CD4-positive, alpha-beta memory T cell (primary cell): Measurements from ENCODE around the gene CXCL5. TPM values are rescaled to one million over a fixed set of nuclear protein-coding genes. Genes with fewer than 3 reads are reported as not detected.

Experiments
- CTCF ChIA-PET: fragments of 350-600 bp; sonication (Branson Sonifier 250); formaldehyde crosslinking; loops from one replicate; lab custom pipeline; 2021; ENCODE audit warnings: inconsistent platforms; ENCODE audit not compliant: partially characterized antibody; lab: Charles Lee
- POLR2A ChIA-PET: fragments of 350-600 bp; sonication (Branson Sonifier 250); formaldehyde crosslinking; loops from one replicate; lab custom pipeline; 2021; ENCODE audit not compliant: partially characterized antibody; lab: Charles Lee
- DNase-seq, 5 donors: peaks; one replicate each; pipeline versions ENCODE4 v3.0.0 to v3.0.0-alpha.2; 2020 to 2022; ENCODE audit warnings: mixed read lengths in 1 of 5
- H3K27ac ChIP-seq: one replicate; pipeline ENCODE4 v1.7.0; 2013; ENCODE audit warnings: low read depth, low read length
- H3K27me3 ChIP-seq: 2 replicates; pipeline ENCODE4 v1.7.0; 2013; ENCODE audit warnings: mild to moderate bottlenecking, low read length, moderate library complexity; ENCODE audit not compliant: insufficient read depth
- H3K36me3 ChIP-seq: 2 replicates; pipeline ENCODE4 v1.7.0; 2013; ENCODE audit warnings: mild to moderate bottlenecking, low read length, moderate library complexity; ENCODE audit not compliant: insufficient read depth
- H3K4me1 ChIP-seq: 2 replicates; pipeline ENCODE4 v1.7.0; 2013; ENCODE audit warnings: mild to moderate bottlenecking, low read length, moderate library complexity; ENCODE audit not compliant: insufficient read depth
- H3K4me3 ChIP-seq, 2 donors: one replicate each; pipeline ENCODE4 v1.7.0; 2013; ENCODE audit warnings: low read length in 2 of 2, mild to moderate bottlenecking in 1 of 2
- H3K9me3 ChIP-seq, 2 donors: one replicate each; pipeline ENCODE4 v1.7.0; 2013; ENCODE audit warnings: low read length in 2 of 2, control low read depth in 1 of 2; ENCODE audit not compliant: control insufficient read depth in 1 of 2
- H3K27ac Mint-ChIP-seq, 7 donors: one replicate each; pipeline ENCODE4 v1.8.0; 2020 to 2021; ENCODE audit warnings: mixed read lengths in 7 of 7, mild to moderate bottlenecking in 6 of 7, inconsistent platforms in 3 of 7, moderate library complexity in 3 of 7
- H3K27me3 Mint-ChIP-seq, 2 donors: one replicate each; pipeline ENCODE4 v1.8.0; 2020 to 2021; ENCODE audit warnings: mixed read lengths in 2 of 2
- H3K36me3 Mint-ChIP-seq, 2 donors: one replicate each; pipeline ENCODE4 v1.8.0; 2020 to 2021; ENCODE audit warnings: mixed read lengths in 2 of 2, inconsistent platforms in 1 of 2, mild to moderate bottlenecking in 1 of 2
- H3K4me1 Mint-ChIP-seq, 4 donors: one replicate each; pipeline ENCODE4 v1.8.0; 2020 to 2021; ENCODE audit warnings: mixed read lengths in 4 of 4, mild to moderate bottlenecking in 1 of 4
- H3K4me3 Mint-ChIP-seq, 8 donors: one replicate each; pipeline ENCODE4 v1.8.0; 2020 to 2021; ENCODE audit warnings: mixed read lengths in 8 of 8, mild to moderate bottlenecking in 7 of 8, moderate library complexity in 6 of 8, inconsistent platforms in 3 of 8
- H3K9me3 Mint-ChIP-seq, 8 donors: one replicate each; pipeline ENCODE4 v1.8.0; 2020 to 2021; ENCODE audit warnings: mixed read lengths in 8 of 8, mild to moderate bottlenecking in 5 of 8, inconsistent platforms in 3 of 8, moderate library complexity in 1 of 8
- intact Hi-C: fragments of 100-400 bp; cut with micrococcal nuclease; formaldehyde crosslinking; loops from one replicate; pipeline ENCODE4 v1.15.1; 2023
- polyA plus RNA-seq, 2 donors: library from polyadenylated mRNA; unstranded; fragments of 300-500 nt; fragmentation: Illumina TruSeq; gene quantifications; one replicate each; pipeline ENCODE4 v1.2.3, GENCODE V29; 2021
- total RNA-seq, 2 experiments: library from RNA; stranded (reverse); gene quantifications; one replicate each; pipeline ENCODE4 v1.2.3, GENCODE V29; 2021

CXCL5 gene
- total and polyA plus RNA-seq, 4 experiments from 2014 or later, result not detected

GRCh38 chr4:74030285-74030684, 31.8 kb upstream of the CXCL5 start:
- no peaks in the 10 kb centered on the region for H3K4me1 Mint-ChIP-seq
- CTCF ChIA-PET, result no interaction called here
- Histone ChIP-seq H3K27ac (no peak overlapping the region), H3K27me3 (no peaks in the 10 kb centered on the region), H3K36me3 (no peaks in the 10 kb centered on the region), H3K4me3 (no peak overlapping the region), H3K4me1 (no peaks in the 10 kb centered on the region), H3K9me3 (no peaks in the 10 kb centered on the region)
- H3K27ac Mint-ChIP-seq, result no peak overlapping the region
- H3K27me3 Mint-ChIP-seq, result no peaks in the 10 kb centered on the region
- POLR2A ChIA-PET, result no interaction called here
- intact Hi-C loops, result no loop called here
- DNase-seq, result no peak
- no peak overlapping the region for H3K4me3 Mint-ChIP-seq
- H3K9me3 Mint-ChIP-seq, result peaks cover 0 to 4% (median under 1%) of the 10 kb centered on the region in 8 donors
- H3K36me3 Mint-ChIP-seq, result no peaks in the 10 kb centered on the region

- Mint-ChIP-seq H3K4me3 (no peak overlapping the region), H3K36me3 (no peaks in the 10 kb centered on the region), H3K4me1 (no peaks in the 10 kb centered on the region), H3K27me3 (no peaks in the 10 kb centered on the region), H3K27ac (no peak overlapping the region), H3K9me3 (peaks cover 0 to 4% (median under 1%) of the 10 kb centered on the region in 8 donors)
- intact Hi-C loops, result no loop called here
- CTCF ChIA-PET, result no interaction called here
- H3K4me1 ChIP-seq, result no peaks in the 10 kb centered on the region
- POLR2A ChIA-PET, result no interaction called here
- DNase-seq, result no peak
- no peak overlapping the region for H3K4me3 ChIP-seq
- H3K9me3 ChIP-seq, result no peaks in the 10 kb centered on the region
- H3K36me3 ChIP-seq, result no peaks in the 10 kb centered on the region
- no peak overlapping the region for H3K27ac ChIP-seq
- H3K27me3 ChIP-seq, result no peaks in the 10 kb centered on the region
Measured at GRCh38 chr4:74028504-74028903, 30.0 kb upstream of the CXCL5 start.

GRCh38 chr4:74023709-74024108, 25.2 kb upstream of the CXCL5 start:
- H3K4me1 Mint-ChIP-seq, result no peaks in the 10 kb centered on the region
- no peaks in the 10 kb centered on the region for H3K27me3 ChIP-seq
- H3K27ac ChIP-seq, result no peak overlapping the region
- DNase-seq, result no peak
- H3K4me1 ChIP-seq, result no peaks in the 10 kb centered on the region
- H3K9me3 Mint-ChIP-seq, result peaks cover 0 to 3% (median 0%) of the 10 kb centered on the region in 8 donors
- H3K36me3 Mint-ChIP-seq, result no peaks in the 10 kb centered on the region
- H3K4me3 Mint-ChIP-seq, result no peak overlapping the region
- no peak overlapping the region for H3K4me3 ChIP-seq
- H3K27me3 Mint-ChIP-seq, result no peaks in the 10 kb centered on the region
- intact Hi-C loops, result no loop called here
- no peaks in the 10 kb centered on the region for H3K36me3 ChIP-seq
- CTCF ChIA-PET, result no interaction called here
- POLR2A ChIA-PET, result no interaction called here
- no peaks in the 10 kb centered on the region for H3K9me3 ChIP-seq
- no peak overlapping the region for H3K27ac Mint-ChIP-seq

GRCh38 chr4:74021601-74022000, 23.1 kb upstream of the CXCL5 start:
- Histone ChIP-seq H3K4me1 (no peaks in the 10 kb centered on the region), H3K9me3 (no peaks in the 10 kb centered on the region), H3K27me3 (no peaks in the 10 kb centered on the region), H3K36me3 (no peaks in the 10 kb centered on the region), H3K27ac (no peak overlapping the region), H3K4me3 (no peak overlapping the region)
- H3K4me3 Mint-ChIP-seq, result no peak overlapping the region
- peaks cover 0 to 3% (median 0%) of the 10 kb centered on the region in 8 donors for H3K9me3 Mint-ChIP-seq
- H3K4me1 Mint-ChIP-seq, result no peaks in the 10 kb centered on the region
- POLR2A ChIA-PET, result no interaction called here
- H3K36me3 Mint-ChIP-seq, result no peaks in the 10 kb centered on the region
- intact Hi-C loops, result no loop called here
- no peak for DNase-seq
- no peak overlapping the region for H3K27ac Mint-ChIP-seq
- H3K27me3 Mint-ChIP-seq, result no peaks in the 10 kb centered on the region
- CTCF ChIA-PET, result interaction anchor here (0.7 kb wide), 1 partner anchor 145 kb away, joined by 3 read pairs; no protein-coding TSS in a partner anchor

GRCh38 chr4:74018771-74019170, 20.3 kb upstream of the CXCL5 start:
- Mint-ChIP-seq H3K9me3 (peaks cover 0 to 2% (median 0%) of the 10 kb centered on the region in 8 donors), H3K27me3 (no peaks in the 10 kb centered on the region)
- CTCF ChIA-PET, result no interaction called here

GRCh38 chr4:74018116-74018515, 19.6 kb upstream of the CXCL5 start:
- Mint-ChIP-seq H3K9me3 (peaks cover 0 to 2% (median 0%) of the 10 kb centered on the region in 8 donors), H3K4me1 (no peaks in the 10 kb centered on the region), H3K27me3 (peaks cover 0 to 2% of the 10 kb centered on the region in 2 donors), H3K4me3 (no peak overlapping the region), H3K36me3 (no peaks in the 10 kb centered on the region), H3K27ac (no peak overlapping the region)
- Histone ChIP-seq H3K36me3 (no peaks in the 10 kb centered on the region), H3K4me3 (no peak overlapping the region), H3K4me1 (no peaks in the 10 kb centered on the region), H3K27ac (no peak overlapping the region), H3K27me3 (no peaks in the 10 kb centered on the region), H3K9me3 (no peaks in the 10 kb centered on the region)
- intact Hi-C loops, result no loop called here
- DNase-seq, result no peak
- ChIA-PET CTCF (no interaction called here), POLR2A (no interaction called here)

More at GRCh38 chr4:74018771-74019170, 20.3 kb upstream of the CXCL5 start:
- Histone ChIP-seq H3K27ac (no peak overlapping the region), H3K4me1 (no peaks in the 10 kb centered on the region), H3K27me3 (no peaks in the 10 kb centered on the region), H3K4me3 (no peak overlapping the region), H3K36me3 (no peaks in the 10 kb centered on the region), H3K9me3 (no peaks in the 10 kb centered on the region)
- no peak for DNase-seq
- no peak overlapping the region for H3K4me3 Mint-ChIP-seq
- no peak overlapping the region for H3K27ac Mint-ChIP-seq
- intact Hi-C loops, result no loop called here
- H3K36me3 Mint-ChIP-seq, result no peaks in the 10 kb centered on the region
- H3K4me1 Mint-ChIP-seq, result no peaks in the 10 kb centered on the region
- POLR2A ChIA-PET, result no interaction called here

GRCh38 chr4:74016068-74016467, 17.6 kb upstream of the CXCL5 start:
- Histone ChIP-seq H3K36me3 (no peaks in the 10 kb centered on the region), H3K9me3 (no peaks in the 10 kb centered on the region), H3K27ac (no peak overlapping the region), H3K4me3 (no peak overlapping the region), H3K4me1 (no peaks in the 10 kb centered on the region), H3K27me3 (no peaks in the 10 kb centered on the region)
- intact Hi-C loops, result no loop called here
- ChIA-PET CTCF (no interaction called here), POLR2A (no interaction called here)
- no peak for DNase-seq
- H3K27ac Mint-ChIP-seq, result no peak overlapping the region
- H3K36me3 Mint-ChIP-seq, result no peaks in the 10 kb centered on the region
- no peaks in the 10 kb centered on the region for H3K4me1 Mint-ChIP-seq
- H3K4me3 Mint-ChIP-seq, result no peak overlapping the region
- peaks cover 0 to 2% (median 0%) of the 10 kb centered on the region in 8 donors for H3K9me3 Mint-ChIP-seq
- peaks cover 0 to 4% of the 10 kb centered on the region in 2 donors for H3K27me3 Mint-ChIP-seq
